22Rv1 (cell line): ENCODE results near the gene SCN1A.

Experiments
- H3K27ac ChIP-seq: fragments of 450-650 bp; 2 replicates; pipeline ENCODE4 v1.5.1; 2017
- CTCF ChIP-seq: fragments of 450-650 bp; IDR thresholded peaks from 2 replicates; pipeline ENCODE4 v1.5.1; 2017; ENCODE audit warnings: mild to moderate bottlenecking
- ZFX ChIP-seq: fragments of 450-650 bp; IDR thresholded peaks from 2 replicates; pipeline ENCODE4 v1.6.1; 2017; ENCODE audit warnings: antibody characterized with exemption, borderline replicate concordance

SCN1A gene

GRCh38 chr2:166091439-166091838 is 36.4 kb downstream of the SCN1A start:
- H3K27ac ChIP-seq, result no peak overlapping the region
- TF ChIP-seq CTCF, result no peak
- TF ChIP-seq ZFX, result no peak

DNA sequence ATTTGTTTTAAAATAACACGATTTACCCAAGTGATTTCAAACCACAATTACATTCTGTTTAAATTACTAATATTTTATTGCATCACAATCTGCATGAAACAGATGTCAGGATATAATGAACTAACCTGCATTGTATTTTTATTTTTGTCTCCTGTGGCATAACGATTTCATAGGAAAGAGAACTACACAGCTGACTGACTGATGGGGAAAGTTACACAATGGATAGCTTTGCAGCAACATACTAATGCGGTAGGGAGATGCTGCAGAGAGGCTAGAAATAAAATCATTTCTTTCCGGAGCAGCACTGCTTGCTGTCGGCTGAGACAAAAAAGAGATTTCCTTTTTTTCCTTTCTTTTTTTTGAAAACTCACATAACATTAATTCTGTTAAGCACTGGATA is 36.9 kb downstream of the SCN1A start:
- no peak overlapping the region for H3K27ac ChIP-seq
- no peak for TF ChIP-seq CTCF
- TF ChIP-seq ZFX, result no peak

DNA sequence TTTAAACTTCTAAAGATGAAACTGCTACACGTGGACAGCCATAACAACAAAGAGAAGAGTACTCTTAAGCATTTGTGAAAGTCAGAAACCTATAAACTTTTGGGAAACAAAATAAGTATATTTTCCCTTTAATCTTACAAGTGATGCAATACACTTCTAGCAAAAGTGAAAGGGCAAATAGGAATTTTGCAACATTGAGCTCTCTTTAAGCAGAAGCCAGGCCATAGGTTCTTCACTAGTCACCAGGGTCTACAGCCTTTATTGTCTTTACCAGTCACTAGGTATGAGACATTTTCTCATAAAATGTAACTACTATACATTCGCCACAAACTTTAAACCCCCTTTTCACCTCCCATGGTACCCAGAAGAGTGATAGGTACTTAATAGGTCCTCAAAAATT is 37.5 kb downstream of the SCN1A start:
- TF ChIP-seq CTCF, result no peak
- H3K27ac ChIP-seq, result no peak overlapping the region

- no peak for TF ChIP-seq ZFX
- TF ChIP-seq CTCF, result no peak
- no peak overlapping the region for H3K27ac ChIP-seq
Observed at GRCh38 chr2:166088634-166089033, 39.2 kb downstream of the SCN1A start.

DNA sequence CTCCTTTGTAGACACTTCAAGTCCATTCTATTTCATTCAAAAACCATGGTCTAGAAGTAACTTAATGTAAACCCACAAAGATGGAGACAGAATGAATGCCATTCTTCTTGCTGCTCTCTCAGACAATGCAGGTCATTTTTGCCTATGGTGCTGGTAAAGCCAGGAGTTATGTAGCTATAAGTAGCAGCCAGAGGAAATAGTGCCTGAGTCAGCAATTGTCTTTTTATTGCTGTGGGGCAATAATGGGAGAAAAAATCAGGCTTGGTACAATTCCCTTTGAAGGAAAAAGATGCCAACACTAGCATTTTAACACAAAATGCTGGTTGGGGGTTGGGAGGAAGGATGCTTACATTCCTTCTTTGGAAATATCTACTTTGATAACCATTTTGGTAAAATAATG is 43.5 kb downstream of the SCN1A start:
- no peak overlapping the region for H3K27ac ChIP-seq
- no peak for TF ChIP-seq ZFX
- TF ChIP-seq CTCF, result no peak

DNA sequence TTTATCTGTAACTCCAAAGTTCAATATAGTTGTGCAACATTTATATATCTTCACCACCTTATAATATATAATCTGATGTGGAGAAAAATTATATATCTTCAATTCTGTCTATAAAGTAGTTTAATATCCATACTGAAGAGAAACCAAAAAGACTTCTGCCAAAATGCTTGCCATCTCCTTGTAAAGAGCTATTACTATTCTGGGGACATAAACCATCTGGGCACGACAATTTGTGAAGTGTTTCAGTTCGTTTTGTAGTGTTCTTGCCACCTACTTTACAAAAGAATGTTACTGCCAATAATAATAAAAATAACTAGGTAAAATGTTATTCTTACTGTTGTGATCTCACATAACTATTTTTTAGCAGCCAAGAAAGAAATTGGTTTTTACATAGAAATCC is 45.1 kb downstream of the SCN1A start:
- no peak for TF ChIP-seq ZFX
- no peak for TF ChIP-seq CTCF
- no peak overlapping the region for H3K27ac ChIP-seq

DNA sequence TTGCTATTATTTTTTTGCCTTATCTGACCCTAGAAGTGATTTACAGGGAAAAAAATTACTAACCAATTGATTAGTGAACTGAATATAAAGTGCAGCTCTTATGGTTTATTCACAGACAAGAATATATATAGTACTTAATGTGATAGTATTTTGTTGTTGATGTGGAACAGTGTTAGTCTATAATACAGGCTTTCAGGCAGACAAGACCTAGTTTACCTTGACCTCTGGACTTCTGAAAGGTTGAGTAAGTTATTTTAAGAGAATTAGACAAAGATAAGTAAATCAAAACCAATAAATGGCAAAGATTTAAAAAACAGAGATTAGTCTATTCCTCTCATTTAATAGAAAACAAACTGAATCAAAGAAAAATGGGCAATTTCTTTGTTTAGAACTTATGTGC is 46.0 kb downstream of the SCN1A start:
- no peak overlapping the region for H3K27ac ChIP-seq
- TF ChIP-seq CTCF (no peak), ZFX (no peak)
